ENCODE results near the gene ADAMTS2. TPM values are rescaled to one million over a fixed set of nuclear protein-coding genes. Genes with fewer than 3 reads are reported as not detected.

The ADAMTS2 gene
- total RNA-seq, 3 donors from 2014 or later (not counting 1 experiment from before 2014, with no cell fraction given) = 0.28 TPM; not detected in 2

DNA sequence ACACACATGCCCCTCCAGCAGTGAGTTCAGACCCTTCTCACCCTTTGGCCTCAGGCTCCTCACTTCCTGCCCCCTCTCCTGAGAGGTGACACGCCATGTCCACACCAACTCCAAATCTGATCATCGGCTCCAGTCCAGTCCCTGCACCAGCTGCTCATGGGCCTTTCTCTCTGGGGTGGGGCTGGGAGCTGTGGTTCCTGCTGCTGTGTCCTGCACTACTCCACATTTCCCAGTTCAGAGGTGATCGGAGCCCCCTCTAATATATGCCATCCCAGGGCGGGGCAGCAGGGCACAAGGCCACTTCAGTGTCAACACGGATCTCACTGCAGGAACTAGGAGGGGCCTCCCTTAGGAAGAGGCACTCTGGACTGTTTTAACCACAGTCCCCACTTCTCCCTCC, 91.5 kb downstream of the ADAMTS2 start:
- Histone ChIP-seq H3K27ac (ENCODE audit: low read length) (no peak overlapping the region), H3K4me1 (ENCODE audit: control insufficient read depth, insufficient read depth, low read length) (no peaks in the 10 kb centered on the region), H3K4me3 (ENCODE audit: low read length) (no peak overlapping the region), H3K9me3 (ENCODE audit: control insufficient read depth, insufficient read depth, low read length) (no peaks in the 10 kb centered on the region), H3K27me3 (ENCODE audit: control insufficient read depth, insufficient read depth, low read length) (no peaks in the 10 kb centered on the region), H3K36me3 (ENCODE audit: control insufficient read depth, insufficient read depth, low read length) (no peaks in the 10 kb centered on the region)
- no peaks in the 10 kb centered on the region for H3K36me3 Mint-ChIP-seq
- intact Hi-C loops (cut with micrococcal nuclease) = no loop called here
- H3K4me1 Mint-ChIP-seq = no peaks in the 10 kb centered on the region
- no peaks in the 10 kb centered on the region for H3K9me3 Mint-ChIP-seq
- H3K27me3 Mint-ChIP-seq (ENCODE audit: low read depth in 2 of 2) = no peaks in the 10 kb centered on the region
- DNase-seq (no peak), ATAC-seq (no peak)
- TF ChIP-seq, protein P1, sequence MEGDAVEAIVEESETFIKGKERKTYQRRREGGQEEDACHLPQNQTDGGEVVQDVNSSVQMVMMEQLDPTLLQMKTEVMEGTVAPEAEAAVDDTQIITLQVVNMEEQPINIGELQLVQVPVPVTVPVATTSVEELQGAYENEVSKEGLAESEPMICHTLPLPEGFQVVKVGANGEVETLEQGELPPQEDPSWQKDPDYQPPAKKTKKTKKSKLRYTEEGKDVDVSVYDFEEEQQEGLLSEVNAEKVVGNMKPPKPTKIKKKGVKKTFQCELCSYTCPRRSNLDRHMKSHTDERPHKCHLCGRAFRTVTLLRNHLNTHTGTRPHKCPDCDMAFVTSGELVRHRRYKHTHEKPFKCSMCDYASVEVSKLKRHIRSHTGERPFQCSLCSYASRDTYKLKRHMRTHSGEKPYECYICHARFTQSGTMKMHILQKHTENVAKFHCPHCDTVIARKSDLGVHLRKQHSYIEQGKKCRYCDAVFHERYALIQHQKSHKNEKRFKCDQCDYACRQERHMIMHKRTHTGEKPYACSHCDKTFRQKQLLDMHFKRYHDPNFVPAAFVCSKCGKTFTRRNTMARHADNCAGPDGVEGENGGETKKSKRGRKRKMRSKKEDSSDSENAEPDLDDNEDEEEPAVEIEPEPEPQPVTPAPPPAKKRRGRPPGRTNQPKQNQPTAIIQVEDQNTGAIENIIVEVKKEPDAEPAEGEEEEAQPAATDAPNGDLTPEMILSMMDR (IDR thresholded peaks at IDR 0.05) = no peak
- WGBS (ENCODE audit: insufficient coverage) = 79% methylated on average over 5 of the region's 5 CpGs
- no peak overlapping the region for H3K27ac Mint-ChIP-seq
- no peak overlapping the region for H3K4me3 Mint-ChIP-seq

DNA sequence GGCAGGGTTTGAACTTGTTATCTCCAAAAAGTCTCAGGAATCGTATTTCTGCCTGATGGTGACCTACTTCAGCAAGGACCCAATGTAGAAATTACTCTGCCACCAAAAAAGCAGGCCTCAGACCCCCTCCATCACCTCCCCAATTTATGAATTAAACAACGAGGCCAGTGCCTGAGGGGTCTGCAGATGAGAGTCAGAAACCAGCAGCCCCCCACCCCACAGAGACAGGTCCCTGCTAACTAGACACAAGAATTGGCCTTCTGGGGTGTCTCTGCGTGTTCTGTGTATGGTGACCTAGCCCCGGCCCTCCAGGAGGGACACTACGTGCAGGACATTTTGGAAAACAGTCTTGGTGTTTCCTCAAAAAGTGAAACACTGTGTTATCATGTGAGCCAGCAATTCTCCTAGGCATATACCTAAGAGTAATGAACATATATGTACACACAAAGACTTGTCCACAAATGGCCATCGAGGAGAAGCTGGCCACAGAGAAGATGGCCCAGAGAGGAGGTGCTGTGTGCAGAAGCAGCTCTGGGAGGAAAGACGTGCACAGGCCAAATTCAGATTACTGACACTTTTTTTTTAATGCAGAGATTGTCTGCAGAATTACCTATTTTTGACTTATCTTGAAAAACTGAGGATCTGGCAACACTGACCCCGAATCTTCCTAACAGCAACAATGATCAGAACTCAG, 93.8 kb downstream of the ADAMTS2 start:
- Histone ChIP-seq H3K4me3 (ENCODE audit: low read length) (no peak overlapping the region), H3K4me1 (ENCODE audit: control insufficient read depth, insufficient read depth, low read length) (no peaks in the 10 kb centered on the region), H3K9me3 (ENCODE audit: control insufficient read depth, insufficient read depth, low read length) (no peaks in the 10 kb centered on the region), H3K27ac (ENCODE audit: low read length) (no peak overlapping the region), H3K27me3 (ENCODE audit: control insufficient read depth, insufficient read depth, low read length) (no peaks in the 10 kb centered on the region), H3K36me3 (ENCODE audit: control insufficient read depth, insufficient read depth, low read length) (no peaks in the 10 kb centered on the region)
- Mint-ChIP-seq H3K4me3 (no peak overlapping the region), H3K27me3 (ENCODE audit: low read depth in 2 of 2) (peaks cover 0 to 8% of the 10 kb centered on the region in 2 donors), H3K36me3 (no peaks in the 10 kb centered on the region), H3K4me1 (no peaks in the 10 kb centered on the region), H3K9me3 (no peaks in the 10 kb centered on the region), H3K27ac (no peak overlapping the region)
- TF ChIP-seq, protein P1 (IDR thresholded peaks at IDR 0.05) = no peak
- intact Hi-C loops (cut with micrococcal nuclease) = no loop called here
- DNase-seq (no peak), ATAC-seq (no peak)
- 82% methylated on average over 8 of the region's 8 CpGs for WGBS (ENCODE audit: insufficient coverage)

DNA sequence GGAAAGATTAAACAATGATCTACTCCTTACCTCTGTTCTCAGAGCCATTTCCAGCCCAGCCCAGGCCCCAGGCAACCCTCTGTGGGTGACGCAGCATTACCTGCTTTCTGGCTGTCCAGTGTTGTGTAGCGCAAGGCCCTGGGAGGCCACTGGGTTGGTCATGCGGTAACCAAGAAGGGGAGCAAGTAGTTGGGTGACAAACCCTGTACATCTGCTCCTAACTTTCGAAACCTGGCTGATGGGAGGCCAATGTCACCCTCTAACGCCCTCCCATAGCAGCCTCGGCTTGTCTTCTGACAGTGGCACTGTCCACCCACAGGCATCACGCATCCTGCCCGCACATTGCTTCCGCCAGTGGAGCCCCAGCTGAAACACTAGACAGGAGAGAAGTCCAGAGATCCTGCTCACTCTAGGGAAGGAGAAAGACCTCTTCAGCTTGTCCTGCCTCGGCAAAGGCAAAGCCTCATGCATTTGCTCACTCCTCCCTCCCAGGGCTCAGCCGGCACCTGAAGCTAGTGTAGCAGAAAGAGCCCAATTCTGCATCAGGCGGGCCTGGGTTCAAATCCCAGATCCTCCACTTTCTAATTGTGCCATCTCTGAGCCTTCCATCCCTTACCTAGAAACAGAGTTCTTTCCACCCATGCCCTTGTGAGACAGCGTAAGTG, 94.6 kb downstream of the ADAMTS2 start:
- TF ChIP-seq, protein P1 (IDR thresholded peaks at IDR 0.05) = no peak
- Histone ChIP-seq H3K27ac (ENCODE audit: low read length) (no peak overlapping the region), H3K36me3 (ENCODE audit: control insufficient read depth, insufficient read depth, low read length) (no peaks in the 10 kb centered on the region), H3K9me3 (ENCODE audit: control insufficient read depth, insufficient read depth, low read length) (no peaks in the 10 kb centered on the region), H3K4me1 (ENCODE audit: control insufficient read depth, insufficient read depth, low read length) (no peaks in the 10 kb centered on the region), H3K4me3 (ENCODE audit: low read length) (no peak overlapping the region), H3K27me3 (ENCODE audit: control insufficient read depth, insufficient read depth, low read length) (no peaks in the 10 kb centered on the region)
- peaks cover 0 to 8% of the 10 kb centered on the region in 2 donors for H3K27me3 Mint-ChIP-seq (ENCODE audit: low read depth in 2 of 2)
- intact Hi-C loops (cut with micrococcal nuclease) = no loop called here
- no peaks in the 10 kb centered on the region for H3K36me3 Mint-ChIP-seq
- WGBS (ENCODE audit: insufficient coverage) = 89% methylated on average over 13 of the region's 13 CpGs
- no peak for DNase-seq
- H3K27ac Mint-ChIP-seq = no peak overlapping the region
- H3K9me3 Mint-ChIP-seq = no peaks in the 10 kb centered on the region
- H3K4me1 Mint-ChIP-seq = no peaks in the 10 kb centered on the region
- no peak overlapping the region for H3K4me3 Mint-ChIP-seq
- ATAC-seq = no peak

All from natural killer cell (primary cell).